GM23338 (cell line): ENCODE data around the gene SCN9A.

Source experiments
- CREB1 ChIP-seq: fragments of 250-450 bp; sonication (Bioruptor Pico); IDR thresholded peaks from 2 replicates; pipeline ENCODE4 v1.5.0; 2020; ENCODE audit warnings: low read depth, mild to moderate bottlenecking, moderate library complexity
- EZH2 ChIP-seq: fragments of 200-600 bp; sonication (generic); IDR thresholded peaks from one replicate; pipeline ENCODE4 v1.8.0; 2017; ENCODE audit warnings: antibody characterized with exemption, mild to moderate bottlenecking, low read depth; ENCODE audit not compliant: unreplicated experiment
- EZH2phosphoT487 ChIP-seq: fragments of 200-600 bp; sonication (generic); IDR thresholded peaks from one replicate; pipeline ENCODE4 v1.8.1; 2018; ENCODE audit warnings: antibody characterized with exemption; ENCODE audit not compliant: unreplicated experiment
- JUNB ChIP-seq: IDR thresholded peaks from one replicate; pipeline ENCODE4 v1.6.1; 2016; ENCODE audit warnings: antibody characterized with exemption; ENCODE audit not compliant: unreplicated experiment
- POLR2AphosphoS5 ChIP-seq: IDR thresholded peaks from 2 replicates; pipeline ENCODE4 v1.6.1; 2016; ENCODE audit warnings: antibody characterized with exemption, low read depth
- STAT1 ChIP-seq: IDR thresholded peaks from one replicate; pipeline ENCODE4 v1.6.1; 2016; ENCODE audit warnings: antibody characterized with exemption; ENCODE audit not compliant: unreplicated experiment
- ZNF114 ChIP-seq: fragments of 250-450 bp; sonication (Bioruptor Pico); IDR thresholded peaks from 2 replicates; pipeline ENCODE4 v1.5.0; 2020; ENCODE audit warnings: mild to moderate bottlenecking, moderate library complexity
- ZNF331 ChIP-seq: fragments of 250-450 bp; sonication (Bioruptor Pico); IDR thresholded peaks from 2 replicates; pipeline ENCODE4 v1.5.0; 2020; ENCODE audit warnings: low read depth, mild to moderate bottlenecking, moderate library complexity
- TF ChIP-seq, protein P1 (sequence below): IDR thresholded peaks from one replicate; pipeline ENCODE4 v1.6.1; 2018; ENCODE audit warnings: antibody characterized with exemption; ENCODE audit not compliant: unreplicated experiment
- TF ChIP-seq, protein P2 (sequence below), 2 experiments: fragments of 200-600 bp in 1 of 2; sonication (generic) in 1 of 2; conservative IDR thresholded peaks; 2 replicates each; pipeline versions ENCODE4 v1.5.1 to v1.6.1; 2016 to 2017; ENCODE audit warnings: antibody characterized with exemption in 2 of 2, low read depth in 2 of 2, mild to moderate bottlenecking in 2 of 2, moderate library complexity in 1 of 2
- TF ChIP-seq, protein P3 (sequence below): IDR thresholded peaks from 2 replicates; pipeline ENCODE4 v1.6.1; 2016; ENCODE audit warnings: antibody characterized with exemption

DNA sequence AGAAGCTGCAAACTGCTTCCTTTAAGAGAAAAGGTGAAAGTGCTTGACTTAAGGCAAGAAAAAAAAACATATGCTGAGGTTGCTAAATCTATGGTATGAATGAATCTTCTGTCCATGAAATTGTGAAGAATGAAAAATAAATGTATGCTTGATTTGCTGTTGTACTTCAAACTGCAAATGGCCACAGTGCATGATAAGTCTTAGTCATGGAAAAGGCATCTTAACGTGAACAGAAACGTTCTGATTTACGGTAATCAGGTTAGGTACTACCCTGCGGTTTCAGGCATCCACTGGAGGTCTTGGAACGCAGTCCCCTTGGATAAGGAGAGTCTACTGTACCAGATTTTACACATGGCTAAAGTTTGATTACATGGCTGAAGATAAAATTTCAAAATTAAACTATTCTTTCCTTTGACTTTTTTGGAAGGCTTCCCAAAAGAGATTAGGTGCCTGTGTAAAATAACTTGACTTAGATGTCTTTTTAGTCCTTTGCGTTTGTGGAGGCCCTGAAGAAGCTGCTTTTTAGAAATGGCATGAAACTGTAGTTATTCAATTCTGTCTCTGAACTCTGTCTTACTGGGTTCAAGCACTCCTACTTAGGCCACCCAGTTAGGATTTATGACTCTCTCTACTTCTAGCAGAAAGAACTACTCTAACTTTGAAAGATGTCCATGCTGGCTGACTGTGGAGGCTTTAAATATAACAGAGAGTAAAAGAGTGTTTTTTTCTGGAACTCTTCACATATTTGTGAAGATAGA, 35.9 kb upstream of the SCN9A start:
- TF ChIP-seq, protein P1, sequence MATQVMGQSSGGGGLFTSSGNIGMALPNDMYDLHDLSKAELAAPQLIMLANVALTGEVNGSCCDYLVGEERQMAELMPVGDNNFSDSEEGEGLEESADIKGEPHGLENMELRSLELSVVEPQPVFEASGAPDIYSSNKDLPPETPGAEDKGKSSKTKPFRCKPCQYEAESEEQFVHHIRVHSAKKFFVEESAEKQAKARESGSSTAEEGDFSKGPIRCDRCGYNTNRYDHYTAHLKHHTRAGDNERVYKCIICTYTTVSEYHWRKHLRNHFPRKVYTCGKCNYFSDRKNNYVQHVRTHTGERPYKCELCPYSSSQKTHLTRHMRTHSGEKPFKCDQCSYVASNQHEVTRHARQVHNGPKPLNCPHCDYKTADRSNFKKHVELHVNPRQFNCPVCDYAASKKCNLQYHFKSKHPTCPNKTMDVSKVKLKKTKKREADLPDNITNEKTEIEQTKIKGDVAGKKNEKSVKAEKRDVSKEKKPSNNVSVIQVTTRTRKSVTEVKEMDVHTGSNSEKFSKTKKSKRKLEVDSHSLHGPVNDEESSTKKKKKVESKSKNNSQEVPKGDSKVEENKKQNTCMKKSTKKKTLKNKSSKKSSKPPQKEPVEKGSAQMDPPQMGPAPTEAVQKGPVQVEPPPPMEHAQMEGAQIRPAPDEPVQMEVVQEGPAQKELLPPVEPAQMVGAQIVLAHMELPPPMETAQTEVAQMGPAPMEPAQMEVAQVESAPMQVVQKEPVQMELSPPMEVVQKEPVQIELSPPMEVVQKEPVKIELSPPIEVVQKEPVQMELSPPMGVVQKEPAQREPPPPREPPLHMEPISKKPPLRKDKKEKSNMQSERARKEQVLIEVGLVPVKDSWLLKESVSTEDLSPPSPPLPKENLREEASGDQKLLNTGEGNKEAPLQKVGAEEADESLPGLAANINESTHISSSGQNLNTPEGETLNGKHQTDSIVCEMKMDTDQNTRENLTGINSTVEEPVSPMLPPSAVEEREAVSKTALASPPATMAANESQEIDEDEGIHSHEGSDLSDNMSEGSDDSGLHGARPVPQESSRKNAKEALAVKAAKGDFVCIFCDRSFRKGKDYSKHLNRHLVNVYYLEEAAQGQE = no peak
- TF ChIP-seq, protein P2, sequence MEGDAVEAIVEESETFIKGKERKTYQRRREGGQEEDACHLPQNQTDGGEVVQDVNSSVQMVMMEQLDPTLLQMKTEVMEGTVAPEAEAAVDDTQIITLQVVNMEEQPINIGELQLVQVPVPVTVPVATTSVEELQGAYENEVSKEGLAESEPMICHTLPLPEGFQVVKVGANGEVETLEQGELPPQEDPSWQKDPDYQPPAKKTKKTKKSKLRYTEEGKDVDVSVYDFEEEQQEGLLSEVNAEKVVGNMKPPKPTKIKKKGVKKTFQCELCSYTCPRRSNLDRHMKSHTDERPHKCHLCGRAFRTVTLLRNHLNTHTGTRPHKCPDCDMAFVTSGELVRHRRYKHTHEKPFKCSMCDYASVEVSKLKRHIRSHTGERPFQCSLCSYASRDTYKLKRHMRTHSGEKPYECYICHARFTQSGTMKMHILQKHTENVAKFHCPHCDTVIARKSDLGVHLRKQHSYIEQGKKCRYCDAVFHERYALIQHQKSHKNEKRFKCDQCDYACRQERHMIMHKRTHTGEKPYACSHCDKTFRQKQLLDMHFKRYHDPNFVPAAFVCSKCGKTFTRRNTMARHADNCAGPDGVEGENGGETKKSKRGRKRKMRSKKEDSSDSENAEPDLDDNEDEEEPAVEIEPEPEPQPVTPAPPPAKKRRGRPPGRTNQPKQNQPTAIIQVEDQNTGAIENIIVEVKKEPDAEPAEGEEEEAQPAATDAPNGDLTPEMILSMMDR (conservative IDR thresholded peaks at IDR 0.05; ENCODE audit: low read depth in 2 of 2) = no peak
- TF ChIP-seq EZH2phosphoT487 (no peak), ZNF114 (CRISPR knock-in tag) (no peak), POLR2AphosphoS5 (no peak), ZNF331 (CRISPR knock-in tag) (no peak), CREB1 (CRISPR knock-in tag) (no peak), JUNB (no peak), EZH2 (no peak), STAT1 (no peak)
- TF ChIP-seq, protein P3, sequence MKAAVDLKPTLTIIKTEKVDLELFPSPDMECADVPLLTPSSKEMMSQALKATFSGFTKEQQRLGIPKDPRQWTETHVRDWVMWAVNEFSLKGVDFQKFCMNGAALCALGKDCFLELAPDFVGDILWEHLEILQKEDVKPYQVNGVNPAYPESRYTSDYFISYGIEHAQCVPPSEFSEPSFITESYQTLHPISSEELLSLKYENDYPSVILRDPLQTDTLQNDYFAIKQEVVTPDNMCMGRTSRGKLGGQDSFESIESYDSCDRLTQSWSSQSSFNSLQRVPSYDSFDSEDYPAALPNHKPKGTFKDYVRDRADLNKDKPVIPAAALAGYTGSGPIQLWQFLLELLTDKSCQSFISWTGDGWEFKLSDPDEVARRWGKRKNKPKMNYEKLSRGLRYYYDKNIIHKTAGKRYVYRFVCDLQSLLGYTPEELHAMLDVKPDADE = no peak
